ENCODE measurements around the gene FXYD2. TPM values are rescaled to one million over a fixed set of nuclear protein-coding genes. Genes with fewer than 3 reads are reported as not detected.

FXYD2 gene
- total and polyA plus RNA-seq, 2 donors (not counting 3 experiments of a cell fraction or from before 2014, with no cell fraction given), result 0.99 to 1.8 TPM

DNA sequence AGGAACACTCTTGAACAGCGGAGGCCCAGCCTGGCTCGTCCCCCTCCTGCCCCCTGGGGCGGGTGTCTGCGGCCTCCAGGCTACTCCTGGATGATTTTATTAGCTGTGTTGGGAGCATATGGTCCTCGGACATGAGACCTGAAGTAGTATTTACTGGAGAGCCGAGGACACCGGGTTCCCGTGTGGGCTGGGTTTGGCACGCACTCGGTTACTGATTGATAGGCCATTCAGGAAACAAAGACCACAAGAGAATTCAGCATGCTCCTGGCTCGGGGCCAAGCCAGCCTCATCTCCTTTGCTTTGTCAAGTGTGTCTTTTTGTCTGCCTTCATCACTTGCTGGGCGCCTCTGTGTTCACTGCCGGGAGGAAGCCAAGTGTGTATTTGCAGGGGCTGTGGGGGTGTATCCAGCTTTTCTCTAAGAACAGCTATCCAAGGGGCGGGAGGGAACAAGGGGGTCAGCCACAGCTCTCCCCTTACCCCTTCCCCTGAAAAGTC is 9.7 kb downstream of the FXYD2 start:
- Histone ChIP-seq H2AFZ (ENCODE audit: low read depth, low read length) (no peak overlapping the region), H3K9me1 (replicated peaks; ENCODE audit: control insufficient read depth, extremely low read depth, insufficient read depth, low read length) (no peaks in the 10 kb centered on the region), H4K20me1 (replicated peaks; ENCODE audit: control insufficient read depth, extremely low read depth, insufficient read depth, low read length) (no peaks in the 10 kb centered on the region), H3K4me2 (ENCODE audit: insufficient read depth, low read length) (no peak overlapping the region), H3K9me3 (replicated peaks; ENCODE audit: control insufficient read depth, insufficient read depth, low read length) (no peaks in the 10 kb centered on the region), H3K27ac (ENCODE audit: insufficient read depth, low read depth, low read length) (no peak overlapping the region), H3K4me3 (replicated peaks in 1 of 3; ENCODE audit: insufficient read depth in 1 of 3, low read depth in 1 of 3, low read length in 3 of 3) (no peak overlapping the region), H3K79me2 (ENCODE audit: control insufficient read depth, insufficient read depth, low read length) (no peaks in the 10 kb centered on the region), H3K27me3 (ENCODE audit: control insufficient read depth in 2 of 2, insufficient read depth in 2 of 2, low read length in 2 of 2) (peaks cover 0 to 1% of the 10 kb centered on the region in 2 experiments), H3K36me3 (ENCODE audit: control insufficient read depth in 2 of 2, extremely low read depth in 1 of 2, insufficient read depth in 2 of 2, low read length in 2 of 2) (no peaks in the 10 kb centered on the region), H3K4me1 (ENCODE audit: control insufficient read depth, extremely low read depth, insufficient read depth, low read length) (peaks cover 15% of the 10 kb centered on the region), H3K9ac (replicated peaks; ENCODE audit: extremely low read depth, insufficient read depth, low read length) (no peak overlapping the region)
- TF ChIP-seq GATA2 (IDR thresholded peaks at IDR 0.05; ENCODE audit: insufficient read depth, insufficient read length, low read depth, low read length) (no peak), POLR2AphosphoS5 (IDR thresholded peaks at IDR 0.05; ENCODE audit: insufficient read depth, low read depth, low read length) (no peak), MYC (IDR thresholded peaks at IDR 0.05; ENCODE audit: low read depth, low read length) (no peak), JUN (IDR thresholded peaks at IDR 0.05; ENCODE audit: borderline replicate concordance, insufficient read depth, insufficient read length, low read depth) (no peak), POLR2A (IDR thresholded peaks at IDR 0.05; ENCODE audit: low read depth, low read length) (no peak), EZH2 (IDR thresholded peaks at IDR 0.05; ENCODE audit: borderline replicate concordance, low read depth, low read length, severe bottlenecking) (no peak), FOS (IDR thresholded peaks at IDR 0.05; ENCODE audit: borderline replicate concordance, insufficient read depth, low read length) (no peak)
- TF ChIP-seq, protein P1, sequence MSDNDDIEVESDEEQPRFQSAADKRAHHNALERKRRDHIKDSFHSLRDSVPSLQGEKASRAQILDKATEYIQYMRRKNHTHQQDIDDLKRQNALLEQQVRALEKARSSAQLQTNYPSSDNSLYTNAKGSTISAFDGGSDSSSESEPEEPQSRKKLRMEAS (IDR thresholded peaks at IDR 0.05; ENCODE audit: insufficient read depth, insufficient read length), result no peak
- TF ChIP-seq, protein P2, sequence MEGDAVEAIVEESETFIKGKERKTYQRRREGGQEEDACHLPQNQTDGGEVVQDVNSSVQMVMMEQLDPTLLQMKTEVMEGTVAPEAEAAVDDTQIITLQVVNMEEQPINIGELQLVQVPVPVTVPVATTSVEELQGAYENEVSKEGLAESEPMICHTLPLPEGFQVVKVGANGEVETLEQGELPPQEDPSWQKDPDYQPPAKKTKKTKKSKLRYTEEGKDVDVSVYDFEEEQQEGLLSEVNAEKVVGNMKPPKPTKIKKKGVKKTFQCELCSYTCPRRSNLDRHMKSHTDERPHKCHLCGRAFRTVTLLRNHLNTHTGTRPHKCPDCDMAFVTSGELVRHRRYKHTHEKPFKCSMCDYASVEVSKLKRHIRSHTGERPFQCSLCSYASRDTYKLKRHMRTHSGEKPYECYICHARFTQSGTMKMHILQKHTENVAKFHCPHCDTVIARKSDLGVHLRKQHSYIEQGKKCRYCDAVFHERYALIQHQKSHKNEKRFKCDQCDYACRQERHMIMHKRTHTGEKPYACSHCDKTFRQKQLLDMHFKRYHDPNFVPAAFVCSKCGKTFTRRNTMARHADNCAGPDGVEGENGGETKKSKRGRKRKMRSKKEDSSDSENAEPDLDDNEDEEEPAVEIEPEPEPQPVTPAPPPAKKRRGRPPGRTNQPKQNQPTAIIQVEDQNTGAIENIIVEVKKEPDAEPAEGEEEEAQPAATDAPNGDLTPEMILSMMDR (IDR thresholded peaks at IDR 0.05; ENCODE audit: extremely low read depth in 1 of 2, insufficient read depth in 1 of 2, low read depth in 1 of 2, low read length in 2 of 2), result no peak
- DNase-seq (ENCODE audit: low read depth, low spot score), result no peak
- dilution Hi-C loops (cut with MboI; ENCODE audit: extremely low pct_ligation_motif_present, low sequenced_read_pairs), result no loop called here
- intact Hi-C loops (cut with micrococcal nuclease), result loop anchor here (10.0 kb wide), 1 partner anchor 580 kb away; the partner anchor contains the start of genes PCSK7 and RNF214
- BruUV-seq (replicated peaks), result no TSS peak
- FAIRE-seq, result no peak
- ChIA-PET POLR2A (no interaction called here), CTCF (interaction anchor here (1.0 to 12.2 kb wide), 6 partner anchors 6 to 388 kb away, joined by 3 to 520 read pairs (median 81); no protein-coding TSS in a partner anchor)

Data from endothelial cell of umbilical vein (primary cell).